Subcutaneous adipose tissue (tissue), 4 donors: ENCODE data around the gene PSMG4. TPM values are rescaled to one million over a fixed set of nuclear protein-coding genes. Genes with fewer than 3 reads are reported as not detected.

Experiments used
- CTCF ChIP-seq: fragments of 450-650 bp; IDR thresholded peaks from one replicate; pipeline ENCODE4 v1.5.1; 2016; ENCODE audit warnings: low read depth, mild to moderate bottlenecking, control low read depth, antibody characterized with exemption, moderate library complexity
- total RNA-seq, 4 donors: library from RNA; depleted of rRNA; stranded (reverse); fragments of >200 nt; gene quantifications; one replicate each; pipeline ENCODE4 v1.1.0, GENCODE V29; 2016

PSMG4 gene
- total RNA-seq, 4 donors from 2014 or later: 13.9 to 30.0 (median 19.5) TPM

DNA sequence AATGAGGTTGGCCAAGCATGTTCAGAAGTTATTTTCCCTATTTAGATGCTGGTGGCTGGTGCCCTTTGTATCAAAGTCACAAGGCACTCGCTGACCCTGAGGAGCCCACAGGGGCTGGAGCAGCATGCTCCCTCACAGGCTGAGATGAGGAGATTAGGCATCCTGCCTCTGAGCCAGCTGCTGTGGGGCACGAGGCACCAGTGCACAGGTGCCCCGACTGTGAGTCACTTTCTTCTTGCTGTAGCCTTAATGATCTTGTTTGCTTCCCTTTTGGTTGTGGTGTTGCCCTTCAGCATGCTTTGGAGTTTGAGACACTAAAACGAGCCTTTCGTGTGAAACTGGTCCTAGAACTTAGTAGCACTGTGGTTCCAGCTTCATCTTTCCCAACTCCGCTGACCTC is 4.3 kb downstream of the PSMG4 start:
- TF ChIP-seq CTCF: no peak

GRCh38 chr6:3264356-3264755 is 5.6 kb downstream of the PSMG4 start:
- no peak for TF ChIP-seq CTCF

- TF ChIP-seq CTCF: no peak
These were observed 6.9 kb downstream of the PSMG4 start for GRCh38 chr6:3265671-3266070.

DNA sequence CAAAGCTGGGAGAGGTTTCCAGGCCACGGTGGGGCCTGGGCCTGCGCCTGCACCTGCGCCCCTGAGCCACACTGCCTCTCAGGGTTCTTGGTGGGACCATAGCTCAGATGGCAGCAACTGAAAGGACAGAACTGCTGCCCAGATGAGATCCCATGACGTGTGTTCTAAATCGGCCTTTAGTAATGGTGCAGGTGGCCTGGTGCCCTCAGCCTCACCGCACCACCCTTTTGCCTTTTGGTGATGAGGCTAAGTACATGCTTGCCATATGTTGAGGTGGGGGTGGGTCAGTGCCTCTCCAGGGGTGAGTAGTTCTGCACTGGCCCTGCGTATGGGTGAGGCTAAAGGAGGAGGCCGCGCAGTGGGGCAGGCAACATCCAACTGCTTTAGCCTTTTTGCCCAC is 7.4 kb downstream of the PSMG4 start:
- TF ChIP-seq CTCF: no peak

DNA sequence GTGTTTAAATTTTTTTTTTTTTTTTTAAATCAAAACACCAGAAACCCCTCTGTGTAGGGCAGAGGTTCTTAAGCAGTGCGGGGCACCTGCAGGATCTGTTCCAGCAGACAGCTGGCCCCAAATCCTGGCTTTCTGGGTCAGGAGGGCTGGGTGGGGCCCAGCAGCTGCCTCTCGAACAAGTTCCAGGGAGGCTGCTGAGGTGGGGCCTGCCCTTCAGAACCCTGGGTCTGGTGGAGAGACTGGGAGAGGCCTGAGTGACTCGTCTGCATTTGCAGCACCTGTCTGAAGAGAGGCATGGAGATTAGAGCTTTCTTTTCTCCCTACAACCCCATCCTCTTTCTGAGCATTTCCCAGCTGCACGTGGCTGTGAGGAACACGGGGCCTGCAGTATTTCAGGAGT is 8.4 kb downstream of the PSMG4 start:
- TF ChIP-seq CTCF: no peak

DNA sequence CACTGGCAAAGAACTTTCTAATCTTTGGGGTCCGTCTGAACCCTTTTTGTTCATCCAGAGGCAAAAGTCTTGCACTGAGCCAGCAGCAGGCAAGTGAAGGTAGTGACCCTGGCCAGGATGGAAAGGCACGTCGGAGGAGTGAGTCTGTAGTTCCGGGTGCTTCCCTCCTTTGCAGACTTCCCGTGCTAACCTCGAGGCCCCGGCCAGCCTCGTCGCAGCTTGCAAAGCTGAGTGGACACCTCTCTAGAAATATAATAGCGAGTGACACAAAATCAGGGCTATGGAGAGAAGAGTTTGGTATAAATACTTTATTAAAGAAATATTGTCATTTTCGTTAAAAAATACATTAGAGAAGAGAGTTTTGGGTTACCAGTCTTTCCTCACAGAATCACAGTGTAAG is 9.9 kb downstream of the PSMG4 start:
- no peak for TF ChIP-seq CTCF

DNA sequence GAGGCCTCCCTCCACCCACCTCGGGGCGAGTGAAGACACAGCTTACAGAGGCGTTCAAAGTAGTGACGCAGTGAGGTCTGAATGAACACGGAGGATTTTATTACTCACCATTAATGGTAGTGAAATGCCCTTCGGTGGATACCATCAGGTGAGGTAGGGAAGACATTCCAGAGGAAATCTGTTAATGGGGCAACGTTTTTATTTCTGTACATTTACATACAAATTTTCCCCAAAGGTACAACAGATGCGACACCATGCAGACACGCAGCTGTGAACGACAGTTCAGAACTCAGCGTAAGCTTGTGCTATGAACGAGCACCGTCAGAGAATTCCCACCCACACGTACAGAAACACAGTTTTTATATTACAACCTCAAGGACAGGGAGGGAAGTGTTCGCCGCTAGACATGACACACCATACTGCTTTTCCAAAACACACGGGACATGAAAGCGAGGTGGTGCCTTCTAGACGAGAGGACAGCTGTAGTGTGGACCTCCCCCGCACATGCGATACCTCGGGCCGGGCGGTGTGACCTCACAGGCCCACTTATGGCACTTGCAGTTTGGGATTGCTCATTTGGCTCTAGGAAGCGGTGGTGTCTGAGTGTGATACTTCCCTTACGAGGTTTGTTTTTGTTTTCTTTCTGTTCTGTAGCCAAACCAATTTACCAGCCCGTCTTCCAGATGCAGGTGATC is 10.7 kb downstream of the PSMG4 start:
- no peak for TF ChIP-seq CTCF
